Skeletal muscle satellite cell (primary cell): ENCODE measurements around the gene NUP42.

Experiments used
- H3K27me3 ChIP-seq: 2 replicates; pipeline ENCODE4 v1.7.0; 2013; ENCODE audit warnings: low read length; ENCODE audit not compliant: control insufficient read depth, insufficient read depth
- H3K36me3 ChIP-seq: 2 replicates; pipeline ENCODE4 v1.7.0; 2013; ENCODE audit warnings: mild to moderate bottlenecking, control low read depth, low read length; ENCODE audit not compliant: insufficient read depth
- H3K4me1 ChIP-seq: 2 replicates; pipeline ENCODE4 v1.7.0; 2013; ENCODE audit warnings: low read length; ENCODE audit not compliant: control insufficient read depth, insufficient read depth
- H3K4me2 ChIP-seq: 2 replicates; pipeline ENCODE4 v1.7.0; 2013; ENCODE audit warnings: mild to moderate bottlenecking, low read length
- H3K4me3 ChIP-seq: 2 replicates; pipeline ENCODE4 v1.7.0; 2013; ENCODE audit warnings: low read length
- H3K9ac ChIP-seq: 2 replicates; pipeline ENCODE4 v1.7.0; 2013; ENCODE audit warnings: mild to moderate bottlenecking, low read depth, low read length, moderate library complexity
- H3K9me3 ChIP-seq: replicated peaks from 2 replicates; pipeline ENCODE4 v1.7.0; 2013; ENCODE audit warnings: mild to moderate bottlenecking, control low read depth, low read length

The NUP42 gene

GRCh38 chr7:23238983-23239652 is 57.3 kb downstream of the NUP42 start:
- H3K36me3 ChIP-seq: no peaks in the 10 kb centered on the region

DNA sequence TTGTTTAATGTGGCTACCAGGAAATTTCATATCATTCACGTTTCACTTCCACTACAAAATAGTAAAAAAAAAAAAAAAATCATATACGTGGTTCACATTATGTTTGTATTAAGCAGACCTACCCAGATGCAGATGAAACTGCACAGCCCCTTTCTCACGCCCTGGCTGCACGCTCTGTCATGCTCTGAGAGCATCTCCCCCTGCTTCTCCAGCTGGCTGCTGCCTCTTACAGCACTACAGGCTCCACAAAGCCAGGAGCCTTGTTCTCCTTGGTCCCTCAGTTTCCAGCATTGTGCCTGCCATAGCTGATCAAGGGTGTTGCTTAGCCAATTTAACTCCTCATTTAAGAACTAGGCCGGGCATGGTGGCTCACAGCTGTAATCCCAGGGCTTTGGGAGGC is 57.9 kb downstream of the NUP42 start:
- H3K4me2 ChIP-seq: no peak overlapping the region
- H3K9ac ChIP-seq: no peak overlapping the region
- H3K9me3 ChIP-seq: no peaks in the 10 kb centered on the region

More at GRCh38 chr7:23238983-23239652, 57.3 kb downstream of the NUP42 start:
- Histone ChIP-seq H3K27me3 (no peaks in the 10 kb centered on the region), H3K4me2 (no peak overlapping the region), H3K9ac (no peak overlapping the region), H3K4me1 (peaks cover 14% of the 10 kb centered on the region), H3K9me3 (no peaks in the 10 kb centered on the region), H3K4me3 (no peak overlapping the region)

GRCh38 chr7:23242321-23242720 is 60.5 kb downstream of the NUP42 start:
- Histone ChIP-seq H3K9me3 (no peaks in the 10 kb centered on the region), H3K4me3 (no peak overlapping the region), H3K4me1 (peaks cover 19% of the 10 kb centered on the region), H3K36me3 (no peaks in the 10 kb centered on the region), H3K4me2 (no peak overlapping the region), H3K9ac (no peak overlapping the region), H3K27me3 (no peaks in the 10 kb centered on the region)

More for the DNA sequence above, 57.9 kb downstream of the NUP42 start:
- Histone ChIP-seq H3K36me3 (no peaks in the 10 kb centered on the region), H3K27me3 (no peaks in the 10 kb centered on the region), H3K4me3 (no peak overlapping the region), H3K4me1 (peaks cover 10% of the 10 kb centered on the region)

DNA sequence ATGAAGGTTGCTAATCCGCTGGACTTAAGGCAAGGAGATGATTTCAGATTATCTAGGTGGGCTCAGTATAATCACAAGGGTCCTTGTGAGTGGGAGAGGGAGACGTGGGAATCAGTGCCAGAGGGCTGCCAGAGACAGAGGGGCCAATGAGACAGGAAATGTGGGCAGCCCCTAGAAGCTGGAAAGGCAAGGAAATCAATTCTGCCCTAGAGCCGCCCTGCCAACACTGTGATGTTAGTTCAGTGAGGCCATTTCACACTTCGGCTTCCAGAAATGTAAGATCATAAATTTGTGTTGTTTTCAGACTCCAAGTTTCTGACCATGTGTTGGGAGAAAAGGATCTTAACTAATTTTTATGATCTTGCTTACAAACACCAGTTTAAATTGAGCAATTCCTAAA is 61.1 kb downstream of the NUP42 start:
- H3K9ac ChIP-seq: no peak overlapping the region
- peaks cover 25% of the 10 kb centered on the region for H3K4me1 ChIP-seq
- H3K36me3 ChIP-seq: no peaks in the 10 kb centered on the region
- no peak overlapping the region for H3K4me2 ChIP-seq
- no peaks in the 10 kb centered on the region for H3K9me3 ChIP-seq
- H3K4me3 ChIP-seq: no peak overlapping the region
- H3K27me3 ChIP-seq: no peaks in the 10 kb centered on the region

GRCh38 chr7:23246555-23246954 is 64.7 kb downstream of the NUP42 start, which contains the start of gene GPNMB:
Gene GPNMB, plus strand, starts transcription at chr7:23246775. Its CDS starts 83 bp downstream, at chr7:23246858.
- Histone ChIP-seq H3K4me1 (peaks cover 32% of the 10 kb centered on the region), H3K27me3 (no peaks in the 10 kb centered on the region), H3K4me3 (peak within 1 kb of the TSS; percentile 68), H3K4me2 (peak within 1 kb of the TSS; percentile 78), H3K36me3 (peaks cover 4% of the 10 kb centered on the region), H3K9ac (peak within 1 kb of the TSS; percentile 81), H3K9me3 (no peaks in the 10 kb centered on the region)

DNA sequence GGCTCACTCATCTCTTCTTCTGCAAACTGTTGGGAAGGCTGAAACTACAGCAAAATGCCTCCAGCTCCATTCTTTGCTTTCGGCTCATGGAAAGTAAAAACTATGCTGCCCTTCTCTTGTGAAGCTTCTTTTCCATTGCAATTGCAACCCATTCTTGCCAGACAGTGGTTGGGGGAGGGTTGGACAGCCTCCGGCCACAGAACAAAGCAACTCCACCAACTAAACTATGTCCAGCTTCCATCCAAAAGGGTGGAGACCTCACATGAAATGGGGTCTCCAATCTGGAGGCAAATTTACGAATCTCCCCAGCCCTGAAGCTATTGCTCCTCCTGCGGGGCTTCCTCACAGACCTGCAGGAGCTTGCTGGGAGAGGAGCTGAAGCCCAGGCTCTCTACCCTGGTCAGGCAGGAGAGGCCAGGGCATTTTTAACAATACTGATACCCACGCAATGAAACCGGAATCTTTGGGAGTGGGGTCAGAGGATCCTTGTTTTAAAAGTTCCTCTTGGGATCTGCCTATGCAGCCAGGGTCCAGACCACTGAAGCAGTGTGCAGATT is 65.3 kb downstream of the NUP42 start:
- Histone ChIP-seq H3K9me3 (no peaks in the 10 kb centered on the region), H3K4me3 (peak overlapping the region; percentile 68), H3K36me3 (peaks cover 4% of the 10 kb centered on the region), H3K27me3 (no peaks in the 10 kb centered on the region), H3K4me2 (peak overlapping the region; percentile 78), H3K4me1 (peaks cover 32% of the 10 kb centered on the region), H3K9ac (peak overlapping the region; percentile 81)

GRCh38 chr7:23247603-23248335 is 65.9 kb downstream of the NUP42 start:
- Histone ChIP-seq H3K36me3 (peaks cover 4% of the 10 kb centered on the region), H3K4me2 (peak overlapping the region; percentile 78), H3K4me1 (peaks cover 32% of the 10 kb centered on the region), H3K9ac (peak overlapping the region; percentile 81), H3K4me3 (peak overlapping the region; percentile 68), H3K9me3 (no peaks in the 10 kb centered on the region), H3K27me3 (no peaks in the 10 kb centered on the region)

DNA sequence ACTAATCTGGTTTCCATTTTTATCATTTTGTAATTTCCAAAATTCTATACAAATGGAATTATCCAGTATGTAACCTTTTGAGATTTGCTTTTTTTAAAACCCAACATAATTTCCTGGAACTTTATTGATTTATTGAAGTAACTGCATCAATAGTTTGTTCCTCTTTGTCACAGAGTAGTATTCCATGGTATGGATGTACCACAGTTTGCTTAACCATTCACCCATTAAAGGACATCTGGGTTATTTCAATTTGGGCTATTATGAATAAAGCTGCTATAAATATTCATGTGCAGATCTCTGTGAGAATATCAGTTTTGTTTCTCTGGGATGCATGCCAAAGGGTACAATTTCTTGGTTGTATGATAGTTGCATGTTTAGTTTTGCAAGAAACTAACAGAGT is 67.6 kb downstream of the NUP42 start:
- no peak overlapping the region for H3K4me3 ChIP-seq
- peaks cover 7% of the 10 kb centered on the region for H3K36me3 ChIP-seq
- H3K4me1 ChIP-seq: peaks cover 28% of the 10 kb centered on the region

More for the DNA sequence above, 67.6 kb downstream of the NUP42 start:
- no peaks in the 10 kb centered on the region for H3K27me3 ChIP-seq
- H3K9ac ChIP-seq: no peak overlapping the region
- H3K4me2 ChIP-seq: no peak overlapping the region
- H3K9me3 ChIP-seq: no peaks in the 10 kb centered on the region
